GM21723 (cell line): ENCODE data around the gene PAQR5.
"Not testable (repeated sequence)": the region's sequence is repeated elsewhere in the genome, so short reads cannot be mapped to it uniquely, and the experiment has no call there.

Source experiments
- ATAC-seq: cut with Tn5 transposase; IDR thresholded peaks from one replicate; pipeline ENCODE4 v1.9.1; 2021; ENCODE audit warnings: mild to moderate bottlenecking, moderate library complexity; ENCODE audit not compliant: unreplicated experiment

Gene PAQR5

DNA sequence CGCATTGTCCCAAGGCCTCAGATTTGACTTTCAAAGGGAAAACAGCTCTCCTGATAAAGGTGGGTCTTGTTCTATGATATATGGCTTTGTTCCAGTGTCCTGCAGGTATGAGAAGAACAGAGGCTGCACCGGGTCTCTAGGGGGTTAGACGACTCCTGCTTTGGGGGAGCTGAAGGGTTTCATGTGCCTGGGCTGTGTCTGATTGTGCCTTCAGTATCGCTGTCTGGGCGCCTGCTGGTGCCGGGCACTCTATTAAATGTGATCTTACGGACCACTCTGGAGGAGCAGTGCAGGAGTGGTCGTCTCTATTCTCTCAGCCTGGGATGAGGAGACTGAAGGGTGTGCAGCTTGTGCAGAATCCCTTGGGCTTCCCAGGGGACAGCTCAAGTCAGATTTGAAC is 16.0 kb downstream of the PAQR5 start:
- no peak for ATAC-seq

GRCh38 chr15:69315402-69316110 is 16.8 kb downstream of the PAQR5 start:
- no peak for ATAC-seq

DNA sequence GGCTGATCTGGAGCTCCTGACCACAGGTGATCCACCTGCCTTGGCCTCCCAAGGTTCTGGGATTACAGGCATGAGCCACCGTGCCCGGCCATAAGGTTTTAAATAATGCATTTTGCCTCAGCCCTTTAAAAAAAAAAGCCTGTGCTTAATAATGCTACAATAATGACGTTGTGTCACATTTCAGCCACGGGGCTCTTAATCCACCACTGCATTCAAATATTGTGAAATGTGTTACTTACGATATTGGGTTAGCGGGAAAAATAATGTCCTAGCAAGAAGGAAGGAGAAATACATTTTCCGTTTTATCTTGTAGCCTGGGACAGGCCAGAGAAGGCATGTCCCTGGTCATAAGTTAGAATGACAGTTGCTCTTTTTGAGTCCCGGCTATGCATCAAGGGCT is 17.6 kb downstream of the PAQR5 start:
- ATAC-seq = no peak

GRCh38 chr15:69317392-69317841 is 18.7 kb downstream of the PAQR5 start:
- ATAC-seq = no peak

GRCh38 chr15:69318033-69318432 is 19.3 kb downstream of the PAQR5 start:
- no peak for ATAC-seq

- no peak for ATAC-seq
Measured at GRCh38 chr15:69319384-69320375, 21.0 kb downstream of the PAQR5 start.

DNA sequence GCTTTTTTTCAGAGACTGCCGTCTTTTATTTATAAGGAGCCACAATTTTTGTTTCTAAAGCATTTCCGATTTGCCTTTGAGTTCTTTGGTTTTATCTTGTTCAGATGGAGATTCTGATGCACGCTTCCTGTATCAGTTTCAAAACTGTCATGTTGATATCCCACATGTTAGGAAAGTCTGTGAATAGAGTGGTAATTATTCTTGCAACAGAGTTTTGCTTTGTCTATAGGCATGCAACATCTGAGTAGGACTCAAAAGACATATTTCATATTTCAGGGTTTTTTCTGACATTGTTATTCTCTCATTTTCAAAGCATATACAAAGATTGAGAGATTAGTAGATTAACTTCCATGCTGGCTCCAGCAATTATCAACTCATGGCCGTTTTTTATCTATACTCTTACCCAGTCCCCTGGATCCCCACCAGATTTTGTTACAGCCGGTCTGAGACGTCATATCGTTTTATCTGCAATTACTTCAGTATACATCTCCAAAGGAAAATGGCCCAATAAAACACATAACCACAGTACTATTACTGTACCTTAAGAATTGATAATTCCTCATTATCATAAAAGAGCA is 22.4 kb downstream of the PAQR5 start:
- no peak for ATAC-seq

DNA sequence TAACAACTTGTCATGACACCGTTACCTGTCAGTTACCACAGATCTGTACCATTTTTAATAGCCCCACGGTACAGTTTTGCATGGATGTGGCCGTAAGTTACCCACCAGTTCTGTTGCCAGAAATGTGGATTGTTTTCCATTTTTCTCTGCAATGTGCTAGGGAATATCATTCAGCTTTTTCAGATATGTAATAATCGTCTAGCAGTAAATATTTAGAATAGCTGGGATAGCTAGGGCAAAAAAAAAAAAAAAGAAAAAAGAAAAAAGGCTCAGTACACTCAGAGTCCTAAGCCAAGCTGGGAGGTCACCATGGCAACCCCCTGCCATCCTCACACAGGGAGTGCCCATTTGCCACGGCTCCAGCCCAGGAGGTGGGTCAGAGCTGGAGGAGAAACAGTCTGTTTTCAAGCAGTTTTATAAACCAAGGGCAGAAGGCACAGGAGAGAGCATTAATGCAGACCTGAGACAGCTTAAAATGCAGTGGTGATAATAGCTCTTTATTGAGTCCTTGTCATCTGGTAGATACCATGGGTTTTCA is 25.2 kb downstream of the PAQR5 start:
- no peak for ATAC-seq

DNA sequence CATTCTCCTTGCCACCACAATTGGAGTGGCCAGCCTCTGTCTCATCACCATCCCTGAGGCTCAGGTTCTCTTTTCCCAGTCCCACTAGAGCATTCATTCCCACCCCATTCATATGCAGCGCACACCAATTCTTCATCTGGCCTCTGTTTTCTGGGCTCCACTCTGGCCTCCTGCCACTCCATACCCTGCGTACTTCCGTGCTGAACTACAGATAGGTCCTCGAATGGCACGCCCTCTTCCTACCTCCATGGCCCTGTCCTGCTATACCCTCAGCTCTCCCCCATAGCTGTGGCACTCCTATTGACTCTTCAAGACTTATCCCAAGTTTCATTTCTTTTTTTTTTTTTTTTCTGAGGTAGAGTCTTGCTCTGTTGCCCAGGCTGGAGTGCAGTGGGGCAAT is 25.9 kb downstream of the PAQR5 start:
- ATAC-seq = no peak

DNA sequence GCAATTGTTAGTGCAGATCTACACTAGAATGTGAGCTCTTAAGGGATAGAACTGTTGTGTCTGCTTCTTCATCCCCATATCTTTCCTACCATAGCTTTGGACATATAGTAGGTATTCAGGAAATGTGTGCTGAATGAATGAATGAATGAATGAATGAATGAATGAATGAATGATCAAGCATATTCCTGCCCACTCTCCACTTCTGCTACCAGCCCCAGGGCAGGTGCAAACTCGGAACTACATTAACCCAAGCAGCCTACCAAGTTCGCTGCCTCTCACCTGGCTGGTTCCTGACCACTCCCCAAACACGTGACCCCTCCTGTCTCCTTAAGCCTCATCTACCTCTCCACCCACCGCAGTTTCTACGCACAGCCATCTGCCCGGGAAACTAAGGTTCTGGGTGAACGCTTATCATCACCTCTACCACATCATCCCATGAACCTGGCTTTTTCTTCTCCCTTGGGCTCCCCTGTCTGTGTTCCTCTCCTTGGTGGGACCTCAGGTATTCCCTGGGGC is 26.8 kb downstream of the PAQR5 start:
- ATAC-seq = no peak

DNA sequence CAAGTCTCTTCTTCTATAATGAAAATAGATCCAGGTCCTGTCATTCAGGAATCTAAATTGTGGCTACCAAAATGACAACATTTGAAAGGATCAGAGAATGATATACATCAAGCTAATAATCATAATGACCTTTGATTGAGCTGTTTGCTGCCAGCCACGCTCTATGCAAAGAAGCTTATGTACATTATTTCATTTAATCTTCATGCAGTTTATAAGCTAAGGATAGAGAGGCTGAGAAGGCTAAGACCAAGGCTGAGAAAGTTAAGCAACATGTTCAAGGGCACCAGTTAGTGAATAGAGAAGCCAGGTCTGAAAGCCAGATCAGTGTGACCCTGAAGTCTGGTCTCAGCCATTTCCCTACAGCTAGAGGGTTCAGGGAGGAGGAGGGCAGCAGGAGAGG is 29.4 kb downstream of the PAQR5 start:
- no peak for ATAC-seq

DNA sequence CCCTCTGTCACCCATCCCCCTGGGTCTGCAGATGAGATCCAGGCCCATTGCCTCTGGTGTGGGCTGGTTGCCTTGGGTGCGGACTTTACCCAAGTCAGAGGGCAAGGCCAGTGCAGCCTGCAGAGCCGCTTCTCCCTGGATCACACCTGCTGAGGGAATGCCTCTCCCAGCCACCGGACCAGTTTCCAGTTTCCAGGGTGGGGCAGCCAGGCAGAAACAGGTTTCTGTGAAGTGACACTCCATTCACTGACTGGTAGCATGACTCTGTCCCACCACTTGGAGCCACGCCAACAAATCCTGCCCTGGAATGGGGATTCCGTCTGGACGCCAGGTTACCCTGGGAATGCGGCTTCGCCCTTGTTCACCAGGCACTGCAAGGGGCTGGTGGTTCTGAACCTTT is 30.0 kb downstream of the PAQR5 start:
- ATAC-seq = no peak

DNA sequence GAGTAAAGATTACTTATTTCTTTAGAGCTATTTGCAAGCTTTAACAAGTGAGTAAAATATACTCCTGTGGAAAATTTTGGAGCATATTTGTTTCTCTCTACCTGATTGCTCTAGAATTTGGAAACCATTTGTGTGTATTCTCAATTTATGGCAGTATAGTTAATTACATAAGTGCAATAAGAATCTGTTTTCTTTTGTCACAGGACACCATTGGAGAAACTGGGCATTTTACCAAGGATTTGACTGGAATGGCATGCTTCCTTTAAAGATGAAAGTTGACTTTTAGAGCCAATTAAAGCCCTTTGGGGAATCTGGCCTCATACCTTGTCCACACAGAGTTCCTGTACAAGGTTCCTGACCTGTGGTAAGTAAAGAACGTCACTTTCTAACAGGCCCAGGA is 38.4 kb downstream of the PAQR5 start:
- ATAC-seq = no peak

DNA sequence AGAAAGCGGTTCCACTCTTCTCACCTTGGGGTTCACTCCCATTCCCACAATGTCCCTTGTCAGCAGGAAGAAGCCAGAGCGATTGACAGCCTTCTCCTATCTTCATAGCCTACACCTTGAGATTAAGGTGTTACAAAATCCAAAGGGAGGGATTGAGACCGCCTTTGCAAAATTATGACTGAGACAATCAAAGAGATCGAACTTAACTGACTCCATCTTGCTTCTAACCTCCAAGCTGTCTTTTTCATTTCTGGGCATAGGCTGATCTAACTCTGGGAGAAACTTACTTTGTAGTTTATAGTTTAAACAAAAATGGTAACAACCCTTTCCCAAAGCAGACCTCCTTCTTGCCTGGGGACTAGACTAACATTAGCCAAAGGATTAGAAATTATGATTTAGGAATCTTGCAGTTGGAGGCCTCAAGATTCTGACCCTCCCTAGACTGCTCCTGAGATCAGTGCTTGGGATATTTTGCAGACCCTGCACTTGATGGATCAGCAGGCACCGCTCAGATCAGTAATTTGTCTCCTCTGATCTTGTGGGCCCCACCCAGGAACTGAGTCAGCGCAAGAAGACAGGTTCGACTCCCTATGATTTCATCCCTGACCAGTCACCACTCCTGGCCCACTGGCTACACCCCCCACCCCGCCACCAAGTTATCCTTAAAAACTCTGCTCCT is 40.0 kb downstream of the PAQR5 start:
- no peak for ATAC-seq

DNA sequence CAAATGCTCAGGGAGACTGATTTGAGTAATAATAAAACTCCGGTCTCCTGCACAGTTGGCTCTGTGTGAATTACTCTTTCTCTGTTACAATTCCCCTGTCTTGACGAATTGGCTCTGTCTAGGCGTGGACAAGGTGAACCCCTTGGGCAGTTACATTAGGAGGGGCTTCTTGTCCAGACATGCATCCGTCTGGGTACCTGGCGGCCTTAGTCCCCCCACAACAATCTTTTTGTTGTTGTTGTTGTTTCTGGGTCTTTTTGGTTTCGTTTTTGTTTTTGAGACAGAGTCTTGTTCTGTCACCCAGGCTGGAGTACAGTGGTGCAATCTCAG is 40.5 kb downstream of the PAQR5 start:
- not testable (repeated sequence) for ATAC-seq

DNA sequence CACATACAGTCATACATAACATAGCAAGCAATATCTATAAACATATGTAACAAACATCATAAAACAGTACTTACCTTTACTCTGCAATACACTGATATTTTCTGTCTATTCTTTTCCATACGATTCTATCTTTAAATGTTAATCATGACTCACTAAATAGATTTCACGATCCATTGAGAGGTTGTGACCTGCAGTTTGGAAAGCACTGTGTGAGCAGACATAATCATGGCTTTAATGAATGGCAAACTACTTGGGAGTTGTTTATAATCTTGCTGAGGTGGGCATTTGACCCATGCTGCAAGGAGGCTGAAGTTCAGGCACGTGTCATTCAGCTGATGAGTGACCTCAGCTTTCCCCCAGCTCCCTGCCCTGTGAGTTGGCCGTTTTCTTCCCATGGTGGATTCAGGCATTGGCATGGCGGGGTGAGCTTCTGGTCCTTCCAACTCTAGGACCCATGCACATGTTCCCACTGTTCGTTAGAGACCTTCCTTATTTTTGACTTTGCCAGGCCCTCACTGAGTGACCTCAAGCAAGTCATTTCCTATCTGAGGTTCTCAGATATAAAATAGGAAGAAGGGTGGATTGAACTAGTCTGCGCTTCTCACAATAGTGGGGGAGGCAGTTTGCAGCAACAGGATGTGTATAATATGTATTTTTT is 41.7 kb downstream of the PAQR5 start:
- ATAC-seq = no peak

DNA sequence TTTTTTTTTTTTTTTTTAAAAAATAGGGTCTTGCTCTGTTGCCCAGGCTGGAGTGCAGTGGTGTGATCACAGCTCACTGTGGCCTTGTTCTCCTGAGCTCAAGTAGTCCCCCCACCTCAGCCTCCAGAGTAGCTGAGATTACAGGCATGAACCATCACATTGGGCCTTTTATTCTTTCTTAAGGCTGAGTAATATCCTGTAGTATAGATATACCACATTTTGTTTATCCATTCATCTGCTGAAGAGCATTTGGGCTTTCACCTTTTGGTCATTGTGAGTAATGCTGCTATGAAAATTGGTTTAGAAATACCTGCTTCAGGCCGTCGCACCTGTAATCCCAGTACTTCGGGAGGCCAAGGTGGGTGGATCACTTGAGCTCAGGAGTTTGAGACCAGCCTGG is 42.6 kb downstream of the PAQR5 start:
- ATAC-seq = no peak

- ATAC-seq = no peak
Measured at GRCh38 chr15:69342460-69343076, 43.9 kb downstream of the PAQR5 start.

- no peak for ATAC-seq
Measured at GRCh38 chr15:69343133-69343532, 44.4 kb downstream of the PAQR5 start.

- ATAC-seq = no peak
Measured at GRCh38 chr15:69344238-69344637, 45.5 kb downstream of the PAQR5 start.
